ENCODE data around the gene DERL3. TPM values are rescaled to one million over a fixed set of nuclear protein-coding genes. Genes with fewer than 3 reads are reported as not detected.

The DERL3 gene
- total and polyA plus RNA-seq, 2 of the 13 experiments (the other 11 are each of a cell fraction or from before 2014, with no cell fraction given) = not detected

GRCh38 chr22:23786752-23787599, 51.8 kb downstream of the DERL3 start, which contains the start of gene SMARCB1 (continued):
- TF ChIP-seq ZNF615 (CRISPR knock-in tag; IDR thresholded peaks at IDR 0.05; ENCODE audit: borderline replicate concordance) (no peak), ZNF704 (CRISPR knock-in tag; IDR thresholded peaks at IDR 0.05; ENCODE audit: borderline replicate concordance) (no peak), ZBTB25 (CRISPR knock-in tag; IDR thresholded peaks at IDR 0.05) (no peak), ZNF253 (CRISPR knock-in tag; IDR thresholded peaks at IDR 0.05; ENCODE audit: borderline replicate concordance) (no peak), ZNF12 (CRISPR knock-in tag; IDR thresholded peaks at IDR 0.05) (no peak), TAF1 (CRISPR knock-in tag; IDR thresholded peaks at IDR 0.05) (peak; percentile 55), STAT5B (CRISPR knock-in tag; IDR thresholded peaks at IDR 0.05) (no peak), SOX6 (IDR thresholded peaks at IDR 0.05) (no peak), SOX6 (CRISPR knock-in tag; IDR thresholded peaks at IDR 0.05) (peak; percentile 26), ZNF207 (IDR thresholded peaks at IDR 0.05; ENCODE audit: borderline replicate concordance) (no peak), RXRB (CRISPR knock-in tag; IDR thresholded peaks at IDR 0.05; ENCODE audit: borderline replicate concordance) (0 out of 2 replicates have a peak, but pooled peaks have one; percentile 8), JUNB (CRISPR knock-in tag; IDR thresholded peaks at IDR 0.05; ENCODE audit: borderline replicate concordance) (no peak), MEIS1 (CRISPR knock-in tag; IDR thresholded peaks at IDR 0.05; ENCODE audit: borderline replicate concordance) (no peak), ZNF512 (CRISPR knock-in tag; IDR thresholded peaks at IDR 0.05) (no peak), CREB1 (IDR thresholded peaks at IDR 0.05) (no peak), CREB1 (CRISPR knock-in tag; IDR thresholded peaks at IDR 0.05) (no peak), ARNTL (CRISPR knock-in tag; IDR thresholded peaks at IDR 0.05) (no peak), PHB2 (IDR thresholded peaks at IDR 0.05; ENCODE audit: partially characterized antibody) (no peak), MTF1 (CRISPR knock-in tag; IDR thresholded peaks at IDR 0.05) (no peak), RELA (CRISPR knock-in tag; IDR thresholded peaks at IDR 0.05) (0 out of 2 replicates have a peak, but pooled peaks have one; percentile 55), TRIM24 (CRISPR knock-in tag; IDR thresholded peaks at IDR 0.05) (no peak), ZNF713 (CRISPR knock-in tag; IDR thresholded peaks at IDR 0.05) (no peak; the same call in 1 of the 2 replicates), SIN3A (IDR thresholded peaks at IDR 0.05; ENCODE audit: borderline replicate concordance, low read depth, low read length) (no peak; the same call in 1 of the 2 replicates), ZNF781 (CRISPR knock-in tag; IDR thresholded peaks at IDR 0.05; ENCODE audit: borderline replicate concordance, not compliant biosample characterization) (no peak), ZNF724P (CRISPR knock-in tag; IDR thresholded peaks at IDR 0.05; ENCODE audit: borderline replicate concordance) (no peak)
